ENCODE results near the gene VIPR1. TPM values are rescaled to one million over a fixed set of nuclear protein-coding genes. Genes with fewer than 3 reads are reported as not detected.

Gene VIPR1
- total RNA-seq, 6 experiments from 2014 or later = not detected

DNA sequence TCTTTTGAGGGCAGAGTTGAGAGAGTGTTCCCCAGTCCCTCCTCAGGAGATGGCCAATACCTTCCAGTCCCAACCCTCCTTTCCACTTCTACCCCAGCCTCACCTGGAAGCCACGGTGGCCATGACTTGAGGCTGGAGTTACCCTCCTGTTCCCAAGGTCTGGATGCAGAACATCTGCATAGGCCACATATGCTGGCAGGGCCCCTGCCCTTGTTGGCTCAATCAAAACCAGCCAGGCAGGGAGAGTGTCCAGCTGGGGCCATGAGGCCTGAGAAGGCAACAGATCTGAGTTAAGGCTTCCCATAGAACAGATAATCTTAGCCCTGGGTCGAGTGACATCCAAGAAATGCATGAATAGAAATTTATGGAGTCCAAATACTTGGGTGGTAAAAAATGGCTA, 23.6 kb upstream of the VIPR1 start:
- TF ChIP-seq, protein P1, sequence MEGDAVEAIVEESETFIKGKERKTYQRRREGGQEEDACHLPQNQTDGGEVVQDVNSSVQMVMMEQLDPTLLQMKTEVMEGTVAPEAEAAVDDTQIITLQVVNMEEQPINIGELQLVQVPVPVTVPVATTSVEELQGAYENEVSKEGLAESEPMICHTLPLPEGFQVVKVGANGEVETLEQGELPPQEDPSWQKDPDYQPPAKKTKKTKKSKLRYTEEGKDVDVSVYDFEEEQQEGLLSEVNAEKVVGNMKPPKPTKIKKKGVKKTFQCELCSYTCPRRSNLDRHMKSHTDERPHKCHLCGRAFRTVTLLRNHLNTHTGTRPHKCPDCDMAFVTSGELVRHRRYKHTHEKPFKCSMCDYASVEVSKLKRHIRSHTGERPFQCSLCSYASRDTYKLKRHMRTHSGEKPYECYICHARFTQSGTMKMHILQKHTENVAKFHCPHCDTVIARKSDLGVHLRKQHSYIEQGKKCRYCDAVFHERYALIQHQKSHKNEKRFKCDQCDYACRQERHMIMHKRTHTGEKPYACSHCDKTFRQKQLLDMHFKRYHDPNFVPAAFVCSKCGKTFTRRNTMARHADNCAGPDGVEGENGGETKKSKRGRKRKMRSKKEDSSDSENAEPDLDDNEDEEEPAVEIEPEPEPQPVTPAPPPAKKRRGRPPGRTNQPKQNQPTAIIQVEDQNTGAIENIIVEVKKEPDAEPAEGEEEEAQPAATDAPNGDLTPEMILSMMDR (IDR thresholded peaks at IDR 0.05) = no peak
- Mint-ChIP-seq H3K27ac (no peak overlapping the region), H3K4me1 (ENCODE audit: low read depth) (peaks cover 6% of the 10 kb centered on the region; the same call in 1 of the 2 replicates), H3K4me3 (no peak overlapping the region), H3K36me3 (ENCODE audit: low read depth) (no peaks in the 10 kb centered on the region), H3K27me3 (ENCODE audit: insufficient read depth) (peaks cover 22% of the 10 kb centered on the region), H3K9me3 (peaks cover 20% of the 10 kb centered on the region; the same call in 1 of the 2 replicates)
- DNase-seq = no peak

- DNase-seq = no peak
- H3K27me3 Mint-ChIP-seq (ENCODE audit: insufficient read depth) = peaks cover 7% of the 10 kb centered on the region
- TF ChIP-seq, protein P1 (IDR thresholded peaks at IDR 0.05) = no peak
- H3K4me1 Mint-ChIP-seq (ENCODE audit: low read depth) = peaks cover 14% of the 10 kb centered on the region
- peaks cover 4% of the 10 kb centered on the region; the same call in 1 of the 2 replicates for H3K9me3 Mint-ChIP-seq
- H3K27ac Mint-ChIP-seq = no peak overlapping the region
- no peak overlapping the region for H3K4me3 Mint-ChIP-seq
- H3K36me3 Mint-ChIP-seq (ENCODE audit: low read depth) = no peaks in the 10 kb centered on the region
Measured at GRCh38 chr3:42486814-42487565, 15.5 kb upstream of the VIPR1 start.

DNA sequence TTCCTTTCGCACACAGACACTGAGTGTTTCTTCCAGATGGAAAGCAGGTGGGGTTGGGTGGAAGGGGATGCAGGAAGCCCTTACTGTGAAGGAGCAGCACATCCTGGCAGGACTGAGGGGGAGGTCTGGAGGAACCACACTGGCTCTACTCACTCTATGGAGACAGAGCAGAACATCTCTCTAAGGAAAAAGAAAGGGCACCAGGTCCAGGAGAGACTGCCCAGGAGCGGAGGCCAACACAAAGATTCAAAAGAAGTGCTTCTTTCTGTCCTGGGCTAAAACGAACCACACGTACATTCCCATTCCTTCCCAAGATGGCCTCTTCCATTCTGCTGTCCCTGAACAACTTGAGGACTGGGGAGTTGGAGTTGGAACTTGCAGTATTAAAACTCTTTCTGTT, 13.8 kb upstream of the VIPR1 start:
- H3K4me3 Mint-ChIP-seq = no peak overlapping the region
- no peak for DNase-seq
- TF ChIP-seq, protein P1 (IDR thresholded peaks at IDR 0.05) = no peak
- H3K36me3 Mint-ChIP-seq (ENCODE audit: low read depth) = no peaks in the 10 kb centered on the region
- H3K9me3 Mint-ChIP-seq = no peaks in the 10 kb centered on the region
- H3K27ac Mint-ChIP-seq = no peak overlapping the region
- H3K4me1 Mint-ChIP-seq (ENCODE audit: low read depth) = peaks cover 14% of the 10 kb centered on the region
- no peaks in the 10 kb centered on the region; the same call in none of the 2 replicates for H3K27me3 Mint-ChIP-seq (ENCODE audit: insufficient read depth)

DNA sequence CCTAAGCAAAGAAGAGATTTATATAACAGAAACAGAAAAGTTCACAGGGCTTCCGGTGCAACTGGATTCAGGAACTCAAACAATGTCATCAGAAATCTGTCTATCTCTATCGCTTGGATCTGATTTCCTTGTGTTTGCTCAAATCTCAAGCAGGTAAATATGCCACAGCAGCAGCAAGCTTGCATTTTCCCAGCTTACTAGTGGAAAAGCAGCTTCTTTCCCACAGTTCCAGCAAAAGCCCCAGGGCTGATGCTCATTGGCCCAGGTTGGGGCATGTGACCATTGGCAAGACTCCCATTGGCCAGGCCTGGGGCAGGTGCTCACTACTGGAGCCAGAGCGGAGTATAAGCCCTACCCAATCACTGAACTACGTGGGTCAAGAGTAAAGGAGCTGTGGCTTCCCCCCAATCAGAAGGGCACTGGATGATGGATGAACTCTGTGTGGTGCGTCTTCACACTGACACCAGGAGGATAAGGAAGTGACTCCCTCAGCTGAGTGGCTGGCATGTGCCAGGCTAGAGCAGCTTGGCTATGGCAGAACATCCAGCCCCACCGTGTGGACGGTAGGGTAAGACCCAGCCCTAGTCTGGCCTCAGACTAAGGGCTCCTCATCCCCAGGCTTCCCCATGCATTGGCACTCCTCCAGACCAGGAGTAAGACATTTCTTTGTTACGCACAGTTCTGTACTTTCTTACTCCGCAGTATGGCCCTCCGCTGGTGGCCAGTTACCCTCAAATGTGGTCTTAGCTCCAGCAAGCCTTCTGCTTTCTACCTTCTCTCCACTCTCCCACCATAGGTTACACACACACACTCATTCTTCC, 13.1 kb upstream of the VIPR1 start:
- no peak for DNase-seq
- Mint-ChIP-seq H3K36me3 (ENCODE audit: low read depth) (no peaks in the 10 kb centered on the region), H3K4me3 (no peak overlapping the region), H3K4me1 (ENCODE audit: low read depth) (peaks cover 14% of the 10 kb centered on the region), H3K27me3 (ENCODE audit: insufficient read depth) (peaks cover 2% of the 10 kb centered on the region), H3K9me3 (no peaks in the 10 kb centered on the region), H3K27ac (no peak overlapping the region)
- TF ChIP-seq, protein P1 (IDR thresholded peaks at IDR 0.05) = no peak

- peaks cover 14% of the 10 kb centered on the region for H3K4me1 Mint-ChIP-seq (ENCODE audit: low read depth)
- DNase-seq = no peak
- no peaks in the 10 kb centered on the region for H3K36me3 Mint-ChIP-seq (ENCODE audit: low read depth)
- H3K4me3 Mint-ChIP-seq = no peak overlapping the region
- no peak overlapping the region for H3K27ac Mint-ChIP-seq
- H3K9me3 Mint-ChIP-seq = no peaks in the 10 kb centered on the region
- TF ChIP-seq, protein P1 (IDR thresholded peaks at IDR 0.05) = no peak
- peaks cover 2% of the 10 kb centered on the region for H3K27me3 Mint-ChIP-seq (ENCODE audit: insufficient read depth)
Measured at GRCh38 chr3:42489937-42490227, 12.6 kb upstream of the VIPR1 start.
